Endothelial cell of umbilical vein (primary cell): ENCODE data around the gene DTNA. TPM values are rescaled to one million over a fixed set of nuclear protein-coding genes. Genes with fewer than 3 reads are reported as not detected.

Experiments used
- BruUV-seq: library from RNA; stranded (reverse); fragments of 400-500 nt; replicated peaks from 2 replicates; lab custom pipeline; 2021; lab: Mats Ljungman, UMichigan
- CTCF ChIA-PET: fragments of 300-600, 350-600 bp; sonication (Branson Sonifier 250); formaldehyde crosslinking; loops from one replicate; lab custom pipeline; 2021; ENCODE audit warnings: antibody characterized with exemption, inconsistent platforms; lab: Charles Lee
- POLR2A ChIA-PET: fragments of 300-600, 350-600 bp; sonication (Branson Sonifier 250); formaldehyde crosslinking; loops from one replicate; lab custom pipeline; 2021; ENCODE audit warnings: antibody characterized with exemption, inconsistent platforms; lab: Charles Lee
- DNase-seq: peaks from one replicate; pipeline ENCODE4 v3.0.0-alpha.2; 2011; ENCODE audit warnings: low read depth, low spot score
- FAIRE-seq: peaks from 2 replicates; lab custom pipeline; 2011; peaks lifted over from hg19 to GRCh38; lab: Jason Lieb, UNC
- H2AFZ ChIP-seq: 2 replicates; pipeline ENCODE4 v1.6.0; 2012; ENCODE audit warnings: low read depth, low read length, control low read depth, inconsistent platforms
- H3K27ac ChIP-seq: 2 replicates; pipeline ENCODE4 v1.5.1; 2011; ENCODE audit warnings: low read depth, mild to moderate bottlenecking, control low read depth, low read length, moderate library complexity; ENCODE audit not compliant: insufficient read depth
- H3K27me3 ChIP-seq, 2 experiments: 2 replicates each; pipeline versions ENCODE4 v1.6.0 to v1.6.1; 2011; ENCODE audit warnings: low read length in 2 of 2, mixed read lengths in 1 of 2; ENCODE audit not compliant: control insufficient read depth in 2 of 2, insufficient read depth in 2 of 2
- H3K36me3 ChIP-seq, 2 experiments: 2 replicates in 1 of 2; 3 replicates in 1 of 2; pipeline ENCODE4 v1.5.1; 2011; ENCODE audit warnings: low read length in 2 of 2, mild to moderate bottlenecking in 1 of 2, moderate library complexity in 1 of 2; ENCODE audit not compliant: control insufficient read depth in 2 of 2, insufficient read depth in 2 of 2; ENCODE audit errors: extremely low read depth in 1 of 2
- H3K4me1 ChIP-seq: 3 replicates; pipeline ENCODE4 v1.5.1; 2011; ENCODE audit warnings: mild to moderate bottlenecking, low read length; ENCODE audit not compliant: control insufficient read depth, insufficient read depth; ENCODE audit errors: extremely low read depth
- H3K4me2 ChIP-seq: 2 replicates; pipeline ENCODE4 v1.6.1; 2011; ENCODE audit warnings: low read length, control low read depth, mixed read lengths; ENCODE audit not compliant: insufficient read depth
- H3K4me3 ChIP-seq, 3 experiments: fragments of 200-600 bp in 1 of 3; sonication (generic), shearing (Covaris generic) in 1 of 3; replicated peaks in 1 of 3; 2 replicates each; pipeline ENCODE4 v1.5.1; 2011 to 2016; ENCODE audit warnings: control low read depth in 3 of 3, low read length in 3 of 3, mild to moderate bottlenecking in 2 of 3, inconsistent platforms in 1 of 3, low read depth in 1 of 3, moderate library complexity in 1 of 3; ENCODE audit not compliant: insufficient read depth in 1 of 3
- H3K79me2 ChIP-seq: 2 replicates; pipeline ENCODE4 v1.6.0; 2012; ENCODE audit warnings: low read length, inconsistent platforms; ENCODE audit not compliant: control insufficient read depth, insufficient read depth
- H3K9ac ChIP-seq: replicated peaks from 2 replicates; pipeline ENCODE3; 2011; ENCODE audit warnings: low read length, control low read depth; ENCODE audit not compliant: insufficient read depth; ENCODE audit errors: extremely low read depth
- H3K9me1 ChIP-seq: replicated peaks from 3 replicates; pipeline ENCODE4 v1.6.0; 2011; ENCODE audit warnings: mild to moderate bottlenecking, low read length; ENCODE audit not compliant: control insufficient read depth, insufficient read depth; ENCODE audit errors: extremely low read depth
- H3K9me3 ChIP-seq: replicated peaks from 2 replicates; pipeline ENCODE4 v1.5.1; 2012; ENCODE audit warnings: low read length, inconsistent platforms; ENCODE audit not compliant: control insufficient read depth, insufficient read depth
- H4K20me1 ChIP-seq: replicated peaks from 2 replicates; pipeline ENCODE3; 2011; ENCODE audit warnings: mild to moderate bottlenecking, low read length; ENCODE audit not compliant: control insufficient read depth, insufficient read depth; ENCODE audit errors: extremely low read depth
- CTCF ChIP-seq, 2 donors: IDR thresholded peaks; 1 replicate in 1 of 2; 2 replicates in 1 of 2; pipeline ENCODE4 v1.5.1; 2011; ENCODE audit warnings: low read length in 2 of 2, mild to moderate bottlenecking in 2 of 2, moderate library complexity in 2 of 2, control low read depth in 1 of 2, inconsistent platforms in 1 of 2, low read depth in 1 of 2; ENCODE audit not compliant: insufficient read depth in 1 of 2; ENCODE audit errors: extremely low read depth in 1 of 2
- EZH2 ChIP-seq: IDR thresholded peaks from 2 replicates; pipeline ENCODE4 v1.6.1; 2012; ENCODE audit warnings: borderline replicate concordance, low read depth, mild to moderate bottlenecking, moderate library complexity, low read length, inconsistent platforms; ENCODE audit not compliant: severe bottlenecking
- FOS ChIP-seq: IDR thresholded peaks from 2 replicates; pipeline ENCODE4 v1.6.1; 2011; ENCODE audit warnings: mild to moderate bottlenecking, low read length, moderate library complexity, borderline replicate concordance; ENCODE audit not compliant: insufficient read depth
- GATA2 ChIP-seq: IDR thresholded peaks from 2 replicates; pipeline ENCODE4 v1.7.0; 2011; ENCODE audit warnings: low read depth, mild to moderate bottlenecking, moderate library complexity, mixed read lengths, low read length; ENCODE audit not compliant: insufficient read length, insufficient read depth
- JUN ChIP-seq: IDR thresholded peaks from 2 replicates; pipeline ENCODE4 v1.6.1; 2011; ENCODE audit warnings: borderline replicate concordance, low read depth; ENCODE audit not compliant: insufficient read length, insufficient read depth
- MAX ChIP-seq: IDR thresholded peaks from 2 replicates; pipeline ENCODE4 v1.6.1; 2011; ENCODE audit not compliant: insufficient read depth, insufficient read length
- MYC ChIP-seq: IDR thresholded peaks from one replicate; pipeline ENCODE4 v1.6.1; 2011; ENCODE audit warnings: mild to moderate bottlenecking, low read depth, low read length
- POLR2A ChIP-seq: IDR thresholded peaks from 2 replicates; pipeline ENCODE4 v1.6.1; 2012; ENCODE audit warnings: low read depth, mild to moderate bottlenecking, control low read depth, low read length
- POLR2AphosphoS5 ChIP-seq: IDR thresholded peaks from 2 replicates; pipeline ENCODE4 v1.6.1; 2012; ENCODE audit warnings: low read depth, mild to moderate bottlenecking, control low read depth, low read length, moderate library complexity; ENCODE audit not compliant: insufficient read depth
- dilution Hi-C: fragments of 300-500 bp; cut with MboI; formaldehyde crosslinking; loops from one replicate; pipeline ENCODE4 v1.15.0; 2019; ENCODE audit warnings: low sequenced_read_pairs; ENCODE audit not compliant: extremely low pct_ligation_motif_present
- intact Hi-C: fragments of 100-400 bp; cut with micrococcal nuclease; formaldehyde crosslinking; loops from one replicate; pipeline ENCODE4 v1.10.0; 2022
- polyA plus RNA-seq, 4 experiments: library from polyadenylated mRNA; depleted of rRNA in 3 of 4; stranded (reverse) in 3 of 4; unstranded in 1 of 4; fragments of >200 nt; gene quantifications; 2 replicates each; pipeline versions ENCODE4 v1.2.1 to v1.2.3, GENCODE V29; 2011 to 2012; ENCODE audit warnings: missing spikeins in 1 of 4
- total RNA-seq: library from RNA; stranded (reverse); gene quantifications from 2 replicates; pipeline ENCODE4 v1.2.3, GENCODE V29; 2021

DTNA gene
- total and polyA plus RNA-seq, 2 donors (not counting 3 experiments of a cell fraction or from before 2014, with no cell fraction given) = 6.6 to 15.3 TPM

- H2AFZ ChIP-seq = no peak overlapping the region
- H3K9me3 ChIP-seq = no peaks in the 10 kb centered on the region
- dilution Hi-C loops (no loop called here), intact Hi-C loops (no loop called here)
- H3K4me3 ChIP-seq = no peak overlapping the region
- no peaks in the 10 kb centered on the region for H3K4me1 ChIP-seq
- ChIA-PET POLR2A (no interaction called here), CTCF (interaction anchor here (1.2 kb wide), 1 partner anchor 10 kb away, joined by 3 read pairs; no protein-coding TSS in a partner anchor)
- no peak overlapping the region for H3K9ac ChIP-seq
- BruUV-seq = no TSS peak
- no peaks in the 10 kb centered on the region for H3K79me2 ChIP-seq
- H4K20me1 ChIP-seq = no peaks in the 10 kb centered on the region
- no peaks in the 10 kb centered on the region for H3K27me3 ChIP-seq
- DNase-seq = no peak
- H3K27ac ChIP-seq = no peak overlapping the region
- H3K4me2 ChIP-seq = no peak overlapping the region
- peaks cover 2% of the 10 kb centered on the region for H3K9me1 ChIP-seq
- no peaks in the 10 kb centered on the region for H3K36me3 ChIP-seq
- FAIRE-seq = no peak
- TF ChIP-seq CTCF (IDR thresholded peaks at IDR 0.05; ENCODE audit: extremely low read depth in 1 of 2, insufficient read depth in 1 of 2, low read depth in 1 of 2, low read length in 2 of 2) (no peak), POLR2AphosphoS5 (no peak), FOS (no peak), EZH2 (no peak), MAX (no peak), MYC (no peak), JUN (no peak), POLR2A (no peak), GATA2 (no peak)
These were observed 86.0 kb downstream of the DTNA start for GRCh38 chr18:34796035-34796657.
